Measurements from ENCODE around the gene MANBA.
"Not testable (repeated sequence)": the region's sequence is repeated elsewhere in the genome, so short reads cannot be mapped to it uniquely, and the experiment has no call there.

MANBA gene

DNA sequence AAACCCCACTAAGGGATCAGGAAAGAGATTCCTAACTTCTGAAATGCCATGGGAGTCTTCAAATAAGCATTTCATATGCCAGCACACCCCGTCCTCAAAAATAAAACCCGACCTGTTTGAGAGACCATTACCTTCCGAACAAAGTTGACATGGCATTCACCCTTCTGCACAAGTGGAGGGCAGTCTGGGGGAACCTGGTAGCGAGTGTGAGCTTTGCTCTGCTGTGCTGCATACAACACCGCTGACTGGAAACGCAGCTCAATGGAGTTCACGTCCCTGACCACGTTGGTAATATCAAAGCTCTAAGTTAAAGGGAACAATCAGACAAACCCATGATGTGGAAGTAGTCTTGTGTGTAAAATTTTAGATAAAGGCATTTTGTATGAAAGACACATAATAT lies 38.0 kb downstream of the MANBA start:
- H3K4me1 Mint-ChIP-seq: peaks cover 16% of the 10 kb centered on the region
- H3K36me3 Mint-ChIP-seq (ENCODE audit: low read depth): peaks cover 40% of the 10 kb centered on the region
- ATAC-seq (no peak), DNase-seq (no peak)
- H3K27ac Mint-ChIP-seq: no peak overlapping the region
- no peak overlapping the region for H3K4me3 Mint-ChIP-seq
- H3K9me3 Mint-ChIP-seq: no peaks in the 10 kb centered on the region
- no peaks in the 10 kb centered on the region for H3K27me3 Mint-ChIP-seq

DNA sequence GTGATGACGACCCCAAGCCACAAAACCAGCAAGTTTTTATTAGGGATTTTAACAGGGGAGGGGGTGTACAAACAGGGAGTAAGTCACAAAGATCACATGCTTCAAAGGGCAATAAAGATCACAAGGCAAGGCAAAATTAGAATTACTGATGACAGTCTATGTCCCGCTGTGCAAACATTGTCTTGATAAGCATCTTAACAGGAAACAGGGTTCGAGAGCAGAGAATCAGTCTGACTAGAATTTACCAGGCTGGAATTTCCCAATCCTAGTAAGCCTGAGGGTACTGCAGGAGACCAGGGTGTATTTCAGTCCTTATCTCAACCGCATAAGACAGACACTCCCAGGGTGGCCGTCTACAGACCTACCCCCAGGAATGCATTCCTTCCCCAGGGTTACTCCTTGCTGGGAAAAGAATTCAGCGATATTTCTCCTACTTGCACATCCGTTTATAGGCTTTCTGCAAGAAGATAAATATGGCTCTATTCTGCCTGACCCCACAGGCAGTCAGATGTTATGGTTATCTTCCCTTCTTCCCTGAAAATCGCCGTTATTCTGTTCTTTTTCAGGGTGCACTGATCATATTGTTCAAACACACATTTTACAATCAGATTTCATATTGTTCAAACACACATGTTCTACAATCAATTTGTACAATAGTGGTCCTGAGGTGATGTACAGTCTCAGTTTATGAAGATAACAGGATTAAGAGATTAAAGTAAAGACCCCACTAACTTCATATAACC lies 41.8 kb downstream of the MANBA start:
- ATAC-seq, H3K27ac Mint-ChIP-seq, H3K27me3 Mint-ChIP-seq, DNase-seq, H3K4me3 Mint-ChIP-seq, H3K9me3 Mint-ChIP-seq, H3K4me1 Mint-ChIP-seq: not testable (repeated sequence)
- H3K36me3 Mint-ChIP-seq (ENCODE audit: low read depth): peaks cover 36% of the 10 kb centered on the region

GRCh38 chr4:102717448-102718092 lies 43.2 kb downstream of the MANBA start:
- Mint-ChIP-seq H3K36me3 (ENCODE audit: low read depth) (peaks cover 30% of the 10 kb centered on the region), H3K9me3 (no peaks in the 10 kb centered on the region), H3K4me3 (no peak overlapping the region), H3K4me1 (peaks cover 6% of the 10 kb centered on the region), H3K27ac (no peak overlapping the region), H3K27me3 (no peaks in the 10 kb centered on the region)
- DNase-seq: no peak
- no peak for ATAC-seq

- ATAC-seq: no peak
- H3K36me3 Mint-ChIP-seq (ENCODE audit: low read depth): peaks cover 29% of the 10 kb centered on the region
- H3K27me3 Mint-ChIP-seq: no peaks in the 10 kb centered on the region
- peaks cover 6% of the 10 kb centered on the region for H3K4me1 Mint-ChIP-seq
- no peaks in the 10 kb centered on the region for H3K9me3 Mint-ChIP-seq
- H3K27ac Mint-ChIP-seq: no peak overlapping the region
- DNase-seq: no peak
- no peak overlapping the region for H3K4me3 Mint-ChIP-seq
These were observed 45.7 kb downstream of the MANBA start for GRCh38 chr4:102715057-102715456.

DNA sequence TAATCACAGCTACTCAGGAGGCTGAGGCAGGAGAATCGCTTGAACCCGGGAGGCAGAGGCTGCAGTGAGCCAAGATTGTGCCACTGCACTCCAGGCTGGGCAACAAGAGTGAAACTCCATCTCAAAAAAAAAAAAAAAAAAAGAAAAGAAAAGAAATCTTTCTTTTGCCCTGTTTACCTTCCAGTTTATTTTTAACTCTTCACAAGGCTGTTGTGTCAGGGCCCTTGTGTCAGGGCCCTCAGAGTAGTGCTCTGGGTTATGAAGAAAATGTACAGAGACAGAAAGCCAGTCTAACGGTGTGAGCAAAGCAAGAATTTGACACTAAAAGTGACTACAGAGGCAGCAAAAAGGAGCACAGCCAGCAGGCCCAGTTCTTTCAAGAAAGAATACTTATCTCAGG lies 47.0 kb downstream of the MANBA start:
- not testable (repeated sequence) for H3K9me3 Mint-ChIP-seq, ATAC-seq, H3K4me3 Mint-ChIP-seq, DNase-seq, H3K27ac Mint-ChIP-seq, H3K27me3 Mint-ChIP-seq, H3K4me1 Mint-ChIP-seq
- peaks cover 20% of the 10 kb centered on the region for H3K36me3 Mint-ChIP-seq (ENCODE audit: low read depth)

DNA sequence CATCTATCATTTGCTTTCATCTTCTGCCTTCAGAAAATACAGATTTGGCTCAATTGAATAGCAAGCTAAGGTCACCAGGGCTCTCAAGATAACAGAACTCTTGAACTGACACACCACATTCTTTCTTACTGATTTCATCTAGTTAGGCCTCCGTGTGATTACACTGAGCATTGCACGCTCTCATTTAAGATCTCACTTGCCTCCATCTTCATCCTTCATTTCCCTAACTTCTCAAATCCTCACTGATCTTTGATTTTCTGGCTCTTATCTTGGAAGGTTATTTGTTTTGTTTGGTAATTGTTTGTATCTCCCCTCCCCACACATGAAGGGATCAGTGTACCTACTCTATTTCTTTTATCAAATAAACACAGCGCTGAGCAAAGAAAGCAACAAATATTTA lies 47.7 kb downstream of the MANBA start:
- ATAC-seq (no peak), DNase-seq (no peak)
- H3K4me1 Mint-ChIP-seq: peaks cover under 1% of the 10 kb centered on the region
- H3K27me3 Mint-ChIP-seq: no peaks in the 10 kb centered on the region
- no peaks in the 10 kb centered on the region for H3K9me3 Mint-ChIP-seq
- H3K36me3 Mint-ChIP-seq (ENCODE audit: low read depth): peaks cover 13% of the 10 kb centered on the region
- no peak overlapping the region for H3K4me3 Mint-ChIP-seq
- H3K27ac Mint-ChIP-seq: no peak overlapping the region

GRCh38 chr4:102710986-102711385 lies 49.8 kb downstream of the MANBA start:
- Mint-ChIP-seq H3K36me3 (ENCODE audit: low read depth) (peaks cover 21% of the 10 kb centered on the region), H3K4me3 (no peak overlapping the region), H3K4me1 (no peaks in the 10 kb centered on the region), H3K9me3 (peaks cover 9% of the 10 kb centered on the region), H3K27ac (no peak overlapping the region), H3K27me3 (no peaks in the 10 kb centered on the region)
- no peak for DNase-seq
- no peak for ATAC-seq

DNA sequence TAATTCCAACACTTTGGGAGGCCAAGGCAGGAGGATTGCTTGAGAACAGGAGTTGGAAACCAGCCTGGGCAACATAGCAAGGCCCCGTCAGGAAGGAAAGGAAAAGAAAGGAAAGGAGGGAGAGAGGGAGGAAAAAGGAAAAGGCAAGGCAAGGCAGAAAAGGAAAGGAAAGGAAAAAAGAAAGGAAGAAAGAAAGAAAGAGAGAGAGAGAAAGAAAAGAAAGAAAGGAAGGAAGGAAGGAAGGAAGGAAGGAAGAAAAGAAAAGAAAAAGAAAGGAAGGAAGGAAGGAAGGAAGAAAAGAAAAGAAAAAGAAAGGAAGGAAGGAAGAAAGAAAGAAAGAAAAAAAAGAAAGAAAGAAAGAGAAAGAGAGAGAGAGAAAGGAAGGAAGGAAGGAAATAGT lies 51.7 kb downstream of the MANBA start:
- not testable (repeated sequence) for H3K27ac Mint-ChIP-seq, ATAC-seq, H3K9me3 Mint-ChIP-seq, H3K4me1 Mint-ChIP-seq, H3K4me3 Mint-ChIP-seq, DNase-seq, H3K27me3 Mint-ChIP-seq
- H3K36me3 Mint-ChIP-seq (ENCODE audit: low read depth): peaks cover 22% of the 10 kb centered on the region

DNA sequence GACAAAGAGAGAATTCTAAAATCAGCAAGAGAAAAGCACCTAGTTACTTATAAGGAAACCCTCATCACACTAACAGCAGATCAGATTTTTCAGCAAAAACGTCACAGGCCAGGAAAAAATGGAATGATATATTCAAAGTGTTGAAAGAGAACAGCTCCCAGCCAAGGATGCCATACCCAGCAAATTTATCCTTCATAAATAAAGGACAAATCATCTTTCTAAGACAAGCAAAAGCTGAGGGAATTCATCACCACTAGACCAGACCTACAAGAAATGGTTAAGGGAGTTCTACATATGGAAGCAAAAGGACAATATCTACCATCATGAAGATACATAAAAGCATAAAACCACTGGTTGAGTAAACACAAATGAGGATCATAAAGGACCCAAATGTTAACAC lies 53.6 kb downstream of the MANBA start:
- ATAC-seq (no peak), DNase-seq (no peak)
- peaks cover 24% of the 10 kb centered on the region for H3K36me3 Mint-ChIP-seq (ENCODE audit: low read depth)
- H3K9me3 Mint-ChIP-seq: peaks cover 9% of the 10 kb centered on the region
- no peak overlapping the region for H3K4me3 Mint-ChIP-seq
- no peak overlapping the region for H3K27ac Mint-ChIP-seq
- H3K4me1 Mint-ChIP-seq: no peaks in the 10 kb centered on the region
- no peaks in the 10 kb centered on the region for H3K27me3 Mint-ChIP-seq

DNA sequence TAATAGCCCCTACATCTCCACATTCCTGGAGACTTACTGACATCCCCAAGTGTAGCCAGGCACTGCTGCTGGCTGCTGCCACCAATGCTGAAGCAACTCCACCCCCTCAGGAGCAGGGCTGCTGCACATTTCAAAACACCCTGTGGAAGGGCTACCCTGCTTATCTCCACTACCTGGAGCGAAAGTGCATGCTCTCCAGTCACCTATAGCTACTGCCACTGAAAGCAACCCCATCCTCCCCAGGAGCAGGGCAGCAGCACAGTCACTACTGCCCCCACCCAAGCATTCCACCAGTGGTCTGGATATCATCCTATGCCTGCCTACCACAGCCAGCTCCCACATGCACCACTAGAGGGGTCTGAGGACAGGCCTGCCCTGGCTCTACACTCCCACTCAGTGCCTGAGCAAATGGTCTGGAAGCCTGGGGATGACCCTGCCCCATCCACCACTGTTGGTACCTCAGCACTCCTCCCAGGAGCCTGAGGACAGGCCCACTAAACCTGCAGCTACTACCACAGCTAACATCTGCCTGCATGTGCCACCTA lies 55.3 kb downstream of the MANBA start:
- peaks cover 9% of the 10 kb centered on the region for H3K9me3 Mint-ChIP-seq

DNA sequence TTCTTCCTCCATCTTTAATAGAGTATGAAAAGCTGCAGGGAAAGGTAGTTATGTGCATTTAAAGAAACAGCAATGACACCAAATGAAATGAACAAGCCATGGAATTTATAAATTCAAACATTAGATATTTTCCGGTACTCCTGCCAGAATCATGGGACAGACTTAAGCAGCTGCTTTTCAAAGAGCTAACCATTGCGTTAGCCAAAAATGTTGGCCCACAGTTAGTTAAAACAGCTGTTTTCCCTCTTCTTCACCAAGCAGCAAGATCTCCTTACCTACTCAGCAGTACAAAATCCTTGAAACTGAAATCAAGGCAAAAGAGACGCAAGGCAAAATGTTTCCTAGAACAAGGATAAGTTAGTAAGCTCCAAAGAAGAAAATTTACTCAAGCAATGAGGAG lies 64.0 kb downstream of the MANBA start:
- DNase-seq (no peak), ATAC-seq (no peak)
- Mint-ChIP-seq H3K27me3 (no peaks in the 10 kb centered on the region), H3K4me3 (no peak overlapping the region), H3K36me3 (ENCODE audit: low read depth) (peaks cover 6% of the 10 kb centered on the region), H3K4me1 (no peaks in the 10 kb centered on the region), H3K9me3 (no peaks in the 10 kb centered on the region), H3K27ac (no peak overlapping the region)

More for the DNA sequence above, 55.3 kb downstream of the MANBA start:
- ATAC-seq (no peak), DNase-seq (no peak)
- Mint-ChIP-seq H3K36me3 (ENCODE audit: low read depth) (peaks cover 20% of the 10 kb centered on the region), H3K27ac (no peak overlapping the region), H3K4me3 (no peak overlapping the region), H3K27me3 (no peaks in the 10 kb centered on the region), H3K4me1 (no peaks in the 10 kb centered on the region)

GRCh38 chr4:102694791-102695190 lies 66.0 kb downstream of the MANBA start:
- Mint-ChIP-seq H3K4me1 (no peaks in the 10 kb centered on the region), H3K9me3 (no peaks in the 10 kb centered on the region), H3K27me3 (no peaks in the 10 kb centered on the region), H3K36me3 (ENCODE audit: low read depth) (peaks cover 7% of the 10 kb centered on the region), H3K4me3 (no peak overlapping the region), H3K27ac (no peak overlapping the region)
- no peak for DNase-seq
- no peak for ATAC-seq

DNA sequence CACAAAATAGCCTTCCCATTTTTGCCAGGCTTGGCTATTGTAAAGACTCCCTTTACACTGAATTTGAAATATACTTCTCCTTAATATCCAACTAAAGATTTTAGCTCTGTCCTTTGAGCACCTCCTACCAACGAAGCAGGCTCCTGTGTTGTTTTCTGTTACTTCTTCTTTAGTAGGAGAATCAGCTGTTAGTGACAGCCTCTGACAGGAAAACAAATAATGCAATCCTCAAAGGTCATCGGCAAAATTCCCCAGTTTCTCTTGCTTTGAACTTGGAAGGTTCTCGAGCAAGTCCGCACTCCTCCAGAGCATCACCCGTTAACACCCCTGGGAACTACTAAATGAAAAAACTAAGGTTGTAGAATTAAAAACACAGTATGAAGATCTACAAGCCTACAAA lies 66.9 kb downstream of the MANBA start:
- H3K4me3 Mint-ChIP-seq: no peak overlapping the region
- H3K36me3 Mint-ChIP-seq (ENCODE audit: low read depth): peaks cover 8% of the 10 kb centered on the region
- no peaks in the 10 kb centered on the region for H3K27me3 Mint-ChIP-seq
- H3K4me1 Mint-ChIP-seq: no peaks in the 10 kb centered on the region
- H3K27ac Mint-ChIP-seq: no peak overlapping the region
- DNase-seq (no peak), ATAC-seq (no peak)
- no peaks in the 10 kb centered on the region for H3K9me3 Mint-ChIP-seq

DNA sequence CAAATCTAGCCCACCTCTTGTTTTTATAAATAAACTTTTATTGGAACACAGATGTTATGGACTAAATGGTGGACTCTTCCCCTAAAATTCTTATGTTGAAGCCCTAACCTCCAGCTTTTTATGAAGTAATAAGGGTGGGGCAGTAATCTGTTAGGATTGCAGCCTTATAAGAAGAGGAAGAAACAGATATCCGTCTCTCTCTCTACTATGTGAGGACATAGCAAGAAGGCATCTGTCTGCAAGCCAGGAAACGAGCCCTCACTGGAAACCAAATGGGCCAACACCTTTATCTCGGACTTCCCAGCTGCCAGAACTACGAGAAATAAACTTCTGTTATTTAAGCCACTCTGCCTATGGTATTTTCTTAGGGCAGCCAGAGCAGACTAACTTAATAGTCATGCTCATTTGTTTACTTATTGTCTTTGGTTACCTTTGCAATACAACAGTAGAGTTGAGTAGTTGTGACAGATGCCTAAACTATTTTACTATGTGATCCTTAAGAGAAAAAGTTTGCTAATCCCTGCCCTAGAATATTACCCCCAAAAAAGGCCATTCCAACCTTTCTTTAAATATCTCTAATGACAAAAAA lies 67.4 kb downstream of the MANBA start:
- Mint-ChIP-seq H3K36me3 (ENCODE audit: low read depth) (peaks cover 8% of the 10 kb centered on the region), H3K4me1 (no peaks in the 10 kb centered on the region), H3K4me3 (no peak overlapping the region), H3K27me3 (no peaks in the 10 kb centered on the region), H3K9me3 (no peaks in the 10 kb centered on the region), H3K27ac (no peak overlapping the region)
- ATAC-seq: no peak
- DNase-seq: no peak

DNA sequence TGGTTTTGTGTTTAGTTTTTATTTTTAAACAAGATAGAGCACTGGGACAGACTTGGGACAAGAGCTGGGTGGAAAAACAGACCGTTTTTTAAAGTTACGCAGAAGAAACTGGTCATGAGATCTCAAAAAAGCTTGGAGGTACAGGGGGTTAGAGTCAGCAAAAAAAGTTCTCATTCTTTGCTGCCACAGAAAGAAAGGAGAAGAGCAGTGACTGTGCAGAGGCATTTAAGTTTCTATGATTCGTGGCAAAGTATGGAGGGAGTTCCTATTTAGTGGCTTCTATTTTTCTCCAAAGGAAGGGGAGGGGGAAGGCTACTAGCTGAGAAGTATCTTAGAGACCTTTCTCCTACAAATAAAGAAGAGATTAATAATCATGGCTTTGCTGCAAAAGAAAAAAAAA lies 68.3 kb downstream of the MANBA start:
- Mint-ChIP-seq H3K4me3 (no peak overlapping the region), H3K27ac (no peak overlapping the region), H3K9me3 (no peaks in the 10 kb centered on the region), H3K36me3 (ENCODE audit: low read depth) (peaks cover 8% of the 10 kb centered on the region), H3K27me3 (no peaks in the 10 kb centered on the region), H3K4me1 (no peaks in the 10 kb centered on the region)
- ATAC-seq (no peak), DNase-seq (no peak)

All from activated naive CD8-positive, alpha-beta T cell treated with anti-CD3 and anti-CD28 coated beads, Interleukin-2, amount 50 U/mL, for 24 hours (primary cell).